Measurements from ENCODE around the gene SLC34A3. TPM values are rescaled to one million over a fixed set of nuclear protein-coding genes. Genes with fewer than 3 reads are reported as not detected.
A peak's percentile ranks its signal among the peaks of the same experiment; 100 is the strongest.

SLC34A3 gene
- total and polyA plus RNA-seq, 2 of the 8 experiments (the other 6 are each of a cell fraction or from before 2014, with no cell fraction given), result 0.08 TPM; not detected in 1

- Histone ChIP-seq H3K4me1 (replicated peaks in 1 of 4; ENCODE audit: control insufficient read depth in 3 of 4, insufficient read depth in 4 of 4, low read length in 3 of 4) (peaks cover 0 to 17% (median 6%) of the 10 kb centered on the region in 4 experiments; a peak in 5 of 7 replicates), H4K20me1 (replicated peaks in 1 of 2; ENCODE audit: control insufficient read depth in 1 of 2, insufficient read depth in 2 of 2, low read length in 2 of 2) (peaks cover 3 to 29% of the 10 kb centered on the region in 2 experiments), H4K91ac (replicated peaks; ENCODE audit: insufficient read length, low read length) (no peak overlapping the region), H3K27ac (ENCODE audit: low read depth, low read length) (no peak overlapping the region), H3K23ac (ENCODE audit: insufficient read length) (no peak overlapping the region), H3K9me3 (ENCODE audit: insufficient read depth in 2 of 2, low read depth in 1 of 2, low read length in 1 of 2) (no peaks in the 10 kb centered on the region), H3K14ac (ENCODE audit: insufficient read length) (no peak overlapping the region), H3K18ac (ENCODE audit: extremely low read depth, low read length) (no peak overlapping the region), H3K56ac (replicated peaks; ENCODE audit: insufficient read length, low read depth, low read length) (no peak overlapping the region), H2BK12ac (ENCODE audit: low read depth, low read length) (no peak overlapping the region), H3K9ac (replicated peaks in 1 of 4; ENCODE audit: extremely low read depth in 1 of 4, low read depth in 3 of 4, low read length in 3 of 4) (no peak overlapping the region), H3K23me2 (ENCODE audit: low read depth, low read length) (peaks cover 8% of the 10 kb centered on the region; the same call in 1 of the 2 replicates), H4K5ac (ENCODE audit: insufficient read length, low read depth, low read length) (no peak overlapping the region), H3K4me2 (ENCODE audit: insufficient read depth in 1 of 2, low read depth in 2 of 2, low read length in 2 of 2) (no peak overlapping the region), H3K79me2 (ENCODE audit: control insufficient read depth in 1 of 2, insufficient read depth in 2 of 2, low read length in 2 of 2) (peaks cover 0 to 29% of the 10 kb centered on the region in 2 experiments; a peak in 2 of 4 replicates), H3K36me3 (ENCODE audit: control insufficient read depth in 2 of 4, insufficient read depth in 4 of 4, low read length in 3 of 4) (peaks cover 3 to 37% (median 12%) of the 10 kb centered on the region in 4 experiments; a peak in 7 of 8 replicates), H2AK5ac (ENCODE audit: low read depth, low read length) (no peak overlapping the region), H2BK120ac (replicated peaks; ENCODE audit: low read depth, low read length) (no peak overlapping the region), H4K8ac (ENCODE audit: extremely low read depth, insufficient read depth, low read length) (peak overlapping the region; percentile 68; the same call in 1 of the 2 replicates), H3K4ac (replicated peaks; ENCODE audit: insufficient read length, low read depth, low read length) (no peak overlapping the region), H2AFZ (ENCODE audit: low read length) (no peak overlapping the region), H3K79me1 (ENCODE audit: low read depth, low read length) (peaks cover 5% of the 10 kb centered on the region), H2BK20ac (ENCODE audit: low read length) (no peak overlapping the region), H3K27me3 (replicated peaks in 1 of 4; ENCODE audit: control insufficient read depth in 3 of 4, extremely low read depth in 1 of 4, insufficient read depth in 3 of 4, low read length in 3 of 4) (no peaks in the 10 kb centered on the region; a peak in 1 of 7 replicates), H3K4me3 (ENCODE audit: extremely low read depth in 1 of 4, insufficient read depth in 2 of 4, low read depth in 3 of 4, low read length in 4 of 4) (no peak overlapping the region), H2BK15ac (ENCODE audit: low read length) (no peak overlapping the region), H2BK5ac (ENCODE audit: low read depth, low read length) (no peak overlapping the region)
- no peak for DNase-seq (ENCODE audit: low read depth in 1 of 2, low spot score in 2 of 2)
- CTCF ChIA-PET (ENCODE audit: partially characterized antibody), result interaction anchor here (5.4 kb wide), 1 partner anchor 9 kb away, joined by 47 read pairs; no protein-coding TSS in a partner anchor
- FAIRE-seq, result no peak
- POLR2A ChIA-PET (ENCODE audit: partially characterized antibody), result interaction anchor here (0.6 to 1.5 kb wide), 3 partner anchors 9 to 225 kb away, joined by 3 to 4 read pairs (median 3); partner anchors contain the start of gene TPRN
- TF ChIP-seq POLR2AphosphoS5 (IDR thresholded peaks at IDR 0.05; ENCODE audit: low read depth, low read length) (no peak), EP300 (IDR thresholded peaks at IDR 0.05; ENCODE audit: borderline replicate concordance in 1 of 2, low read depth in 2 of 2, low read length in 2 of 2) (no peak), SUZ12 (IDR thresholded peaks at IDR 0.05; ENCODE audit: low read length) (no peak)
- WGBS, 2 experiments (ENCODE audit: extremely low coverage in 1 of 2, insufficient coverage in 1 of 2, insufficient read length in 1 of 2, insufficient replicate concordance in 2 of 2, low coverage in 1 of 2, low lambda C conversion rate in 2 of 2, missing lambda C conversion rate in 1 of 2), result 96% methylated on average over 48 of the region's 48 CpGs; no CpG with 5 or more reads in 1 of the 2 experiments
Observed at GRCh38 chr9:137184881-137185660, 45.6 kb upstream of the SLC34A3 start.

Measured in H1 (cell line).